ENCODE results near the gene GPR149.
"Not testable (repeated sequence)": the region's sequence is repeated elsewhere in the genome, so short reads cannot be mapped to it uniquely, and the experiment has no call there.

GPR149 gene, protein sequence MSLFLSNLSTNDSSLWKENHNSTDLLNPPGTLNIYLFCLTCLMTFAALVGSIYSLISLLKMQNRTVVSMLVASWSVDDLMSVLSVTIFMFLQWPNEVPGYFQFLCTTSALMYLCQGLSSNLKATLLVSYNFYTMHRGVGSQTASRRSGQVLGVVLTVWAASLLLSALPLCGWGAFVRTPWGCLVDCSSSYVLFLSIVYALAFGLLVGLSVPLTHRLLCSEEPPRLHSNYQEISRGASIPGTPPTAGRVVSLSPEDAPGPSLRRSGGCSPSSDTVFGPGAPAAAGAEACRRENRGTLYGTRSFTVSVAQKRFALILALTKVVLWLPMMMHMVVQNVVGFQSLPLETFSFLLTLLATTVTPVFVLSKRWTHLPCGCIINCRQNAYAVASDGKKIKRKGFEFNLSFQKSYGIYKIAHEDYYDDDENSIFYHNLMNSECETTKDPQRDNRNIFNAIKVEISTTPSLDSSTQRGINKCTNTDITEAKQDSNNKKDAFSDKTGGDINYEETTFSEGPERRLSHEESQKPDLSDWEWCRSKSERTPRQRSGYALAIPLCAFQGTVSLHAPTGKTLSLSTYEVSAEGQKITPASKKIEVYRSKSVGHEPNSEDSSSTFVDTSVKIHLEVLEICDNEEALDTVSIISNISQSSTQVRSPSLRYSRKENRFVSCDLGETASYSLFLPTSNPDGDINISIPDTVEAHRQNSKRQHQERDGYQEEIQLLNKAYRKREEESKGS

DNA sequence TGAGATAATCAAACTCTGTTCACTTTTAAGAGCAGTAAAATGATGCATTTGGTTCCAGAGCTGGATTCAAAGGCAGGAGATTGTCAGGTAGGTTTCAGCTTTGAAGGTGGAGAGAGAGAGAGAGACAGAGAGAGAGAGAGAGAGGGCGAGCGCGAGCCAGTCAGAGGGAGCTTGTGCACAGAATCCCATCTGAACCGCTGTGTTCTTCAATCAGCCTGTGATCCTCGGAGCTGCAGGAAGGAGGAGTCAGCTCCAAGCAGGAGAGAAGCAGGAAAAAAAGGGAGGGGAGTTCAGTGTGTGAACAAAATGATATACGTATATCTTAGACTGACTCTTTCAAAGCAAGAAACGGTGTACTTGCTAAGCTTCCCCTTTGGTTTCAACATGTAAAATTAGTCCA is at the start of gene GPR149:
GPR149 (minus strand) TSS at position 177 of the 400 bp plus-strand sequence. CDS start 575 bp downstream, outside the sequence.
- DNase-seq (ENCODE audit: low read depth in 2 of 2): no peak

DNA sequence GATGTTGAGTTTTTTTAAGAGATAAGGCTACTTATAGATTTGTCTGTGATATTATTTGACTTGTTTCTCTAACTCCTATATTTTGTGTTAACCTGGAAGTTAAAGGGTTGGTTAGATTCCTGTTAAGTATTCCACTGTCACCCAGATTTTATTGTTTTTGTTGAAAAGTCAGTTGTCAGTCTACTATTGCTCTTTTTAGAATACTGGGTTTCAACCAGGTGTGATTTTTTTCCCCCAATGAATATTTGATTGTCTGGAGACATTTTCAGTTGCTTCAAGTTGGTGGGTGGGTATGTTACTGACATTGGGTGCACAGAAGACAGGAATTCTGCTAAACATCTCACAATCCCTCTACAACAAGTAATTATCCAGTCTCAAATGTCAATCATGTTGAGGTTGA is 43.8 kb upstream of the GPR149 start:
- DNase-seq (ENCODE audit: low read depth in 2 of 2): no peak

DNA sequence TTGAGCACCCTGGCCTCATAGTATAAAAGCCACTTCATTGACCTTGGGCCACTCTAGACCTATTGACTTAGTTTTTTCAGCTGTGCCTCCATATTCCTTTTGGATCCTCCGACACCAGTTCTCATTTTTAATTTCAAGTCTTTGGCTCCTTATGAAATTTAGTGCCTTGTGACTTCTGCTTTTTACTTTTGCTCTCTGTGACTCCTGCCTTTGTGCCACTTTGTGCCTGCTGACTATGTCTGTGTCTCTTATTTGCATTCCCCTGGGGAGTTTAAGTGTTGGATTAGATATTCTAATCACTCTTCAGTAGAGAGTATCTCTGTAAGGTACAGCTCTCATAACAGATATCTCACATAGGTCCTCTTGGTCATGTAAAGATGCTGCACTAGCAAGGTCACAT is 39.6 kb upstream of the GPR149 start:
- DNase-seq (ENCODE audit: low read depth in 2 of 2): no peak

DNA sequence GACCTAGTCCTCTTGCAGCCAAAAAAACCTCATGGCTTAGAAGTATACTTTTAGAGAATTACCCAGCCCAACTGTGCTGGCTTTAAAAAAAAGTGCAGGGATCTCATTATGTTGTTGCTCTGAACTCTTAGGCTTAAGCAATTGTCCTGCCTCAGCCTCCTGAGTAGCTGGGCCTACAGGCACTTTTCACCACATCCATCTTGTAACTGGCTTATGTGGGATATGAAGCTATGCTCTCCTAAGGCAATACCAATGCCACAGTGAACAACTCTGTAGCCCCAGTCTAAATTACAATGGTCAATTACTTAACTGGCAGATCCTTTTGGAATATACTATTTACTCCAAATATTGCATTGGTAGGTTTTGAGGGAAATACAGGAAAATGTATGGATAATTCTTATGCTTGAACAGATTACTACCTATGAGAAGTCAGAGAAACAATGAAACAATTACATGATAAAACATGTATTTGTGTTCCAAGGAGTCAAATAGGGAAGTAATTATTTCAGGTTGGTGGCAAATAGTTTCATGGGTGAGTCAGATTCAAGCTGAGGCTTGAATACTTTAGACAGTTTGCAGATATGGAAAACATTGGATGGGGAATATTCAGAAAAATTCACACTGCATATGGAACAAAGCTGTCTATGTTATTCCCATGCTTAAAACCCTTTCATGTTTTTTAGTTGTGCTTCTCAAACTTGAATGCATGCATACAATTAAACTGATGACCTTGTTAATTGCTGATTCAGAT is 34.6 kb upstream of the GPR149 start:
- no peak for DNase-seq (ENCODE audit: low read depth in 2 of 2)

DNA sequence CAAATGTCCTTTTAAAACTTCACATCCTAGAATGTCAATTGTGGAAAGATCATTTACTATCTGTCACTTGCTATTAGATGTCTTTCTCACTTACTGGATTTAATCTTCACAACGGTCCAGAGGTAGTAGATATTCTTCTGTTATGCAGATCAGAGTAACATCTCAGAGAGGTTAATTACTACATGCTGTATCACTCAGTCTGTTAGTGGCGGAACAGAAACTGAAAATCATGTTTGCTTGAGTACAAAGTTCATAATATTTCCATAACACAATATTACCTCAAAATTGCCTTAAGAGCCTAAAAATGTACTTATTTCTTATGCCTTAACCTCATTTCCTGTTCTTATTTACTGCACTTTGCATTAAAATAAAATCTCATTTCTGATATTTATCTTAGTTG is 28.6 kb upstream of the GPR149 start:
- DNase-seq (ENCODE audit: low read depth in 2 of 2): no peak

DNA sequence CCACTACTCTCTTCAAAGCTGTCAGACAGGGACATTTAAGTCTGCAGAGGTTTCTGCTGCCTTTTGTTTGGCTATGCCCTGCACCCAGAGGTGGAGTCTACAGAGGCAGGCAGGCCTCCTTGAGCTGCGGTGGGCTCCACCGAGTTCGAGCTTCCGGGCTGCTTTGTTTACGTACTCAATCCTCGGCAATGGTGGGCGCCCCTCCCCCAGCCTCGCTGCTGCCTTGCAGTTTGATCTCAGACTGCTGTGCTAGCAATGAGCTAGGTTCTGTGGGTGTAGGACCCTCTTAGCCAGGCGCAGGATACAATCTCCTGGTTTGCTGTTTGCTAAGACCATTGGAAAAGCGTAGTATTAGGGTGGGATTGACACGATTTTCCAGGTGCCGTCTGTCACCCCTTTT is 9.1 kb upstream of the GPR149 start:
- not testable (repeated sequence) for DNase-seq (ENCODE audit: low read depth in 2 of 2)

DNA sequence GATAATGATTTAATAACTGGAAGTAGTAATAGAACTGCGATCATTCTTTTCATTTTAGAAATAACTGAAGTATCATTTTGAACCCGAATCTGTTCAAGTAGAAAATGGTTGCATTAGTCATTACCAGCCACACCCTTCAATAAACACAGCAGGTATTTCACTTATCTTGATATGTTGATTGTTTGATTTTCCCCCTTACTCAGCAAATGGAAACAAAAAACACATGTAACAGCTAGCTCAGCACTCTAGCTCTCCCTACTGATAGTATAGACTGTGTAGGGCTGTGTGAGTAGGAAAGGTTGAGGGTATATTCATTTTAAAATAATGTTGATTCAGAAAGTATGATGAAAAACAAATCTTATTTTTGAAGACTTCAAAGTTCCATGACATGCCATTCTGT is 1.1 kb upstream of the GPR149 start:
- DNase-seq (ENCODE audit: low read depth in 2 of 2): no peak

DNA sequence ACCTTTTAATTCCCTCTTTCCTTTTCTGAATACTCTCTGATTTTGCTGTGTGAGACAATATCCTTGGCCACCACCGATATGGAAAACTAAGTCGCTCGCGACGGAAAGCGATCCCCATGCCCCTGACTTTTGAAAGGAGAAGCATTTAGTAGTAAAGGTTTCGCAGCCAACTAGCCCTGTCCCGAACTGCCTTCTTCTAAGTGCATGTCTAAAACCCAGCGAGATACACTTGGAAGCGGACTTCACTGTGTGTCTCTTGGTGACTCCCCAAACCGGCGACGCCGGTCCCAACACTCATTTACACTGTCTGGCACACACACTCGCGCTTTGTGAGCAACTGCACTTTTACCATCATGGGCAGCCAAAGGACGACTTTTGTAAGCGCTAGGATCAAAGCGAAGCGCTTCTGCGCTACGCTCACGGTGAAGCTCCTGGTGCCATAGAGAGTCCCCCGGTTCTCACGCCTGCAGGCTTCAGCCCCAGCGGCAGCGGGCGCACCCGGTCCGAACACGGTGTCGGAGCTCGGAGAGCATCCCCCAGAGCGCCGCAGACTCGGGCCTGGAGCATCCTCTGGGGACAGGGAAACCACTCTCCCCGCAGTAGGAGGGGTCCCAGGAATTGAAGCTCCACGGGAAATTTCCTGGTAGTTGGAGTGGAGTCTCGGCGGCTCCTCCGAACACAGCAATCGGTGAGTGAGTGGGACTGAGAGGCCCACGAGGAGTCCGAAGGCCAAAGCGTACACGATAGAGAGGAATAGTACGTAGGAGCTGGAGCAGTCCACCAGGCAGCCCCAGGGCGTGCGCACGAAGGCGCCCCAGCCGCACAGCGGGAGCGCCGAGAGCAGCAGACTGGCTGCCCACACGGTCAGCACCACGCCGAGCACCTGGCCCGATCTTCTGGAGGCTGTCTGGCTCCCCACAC is 1.4 kb downstream of the GPR149 start:
- DNase-seq (ENCODE audit: low read depth in 2 of 2): no peak

DNA sequence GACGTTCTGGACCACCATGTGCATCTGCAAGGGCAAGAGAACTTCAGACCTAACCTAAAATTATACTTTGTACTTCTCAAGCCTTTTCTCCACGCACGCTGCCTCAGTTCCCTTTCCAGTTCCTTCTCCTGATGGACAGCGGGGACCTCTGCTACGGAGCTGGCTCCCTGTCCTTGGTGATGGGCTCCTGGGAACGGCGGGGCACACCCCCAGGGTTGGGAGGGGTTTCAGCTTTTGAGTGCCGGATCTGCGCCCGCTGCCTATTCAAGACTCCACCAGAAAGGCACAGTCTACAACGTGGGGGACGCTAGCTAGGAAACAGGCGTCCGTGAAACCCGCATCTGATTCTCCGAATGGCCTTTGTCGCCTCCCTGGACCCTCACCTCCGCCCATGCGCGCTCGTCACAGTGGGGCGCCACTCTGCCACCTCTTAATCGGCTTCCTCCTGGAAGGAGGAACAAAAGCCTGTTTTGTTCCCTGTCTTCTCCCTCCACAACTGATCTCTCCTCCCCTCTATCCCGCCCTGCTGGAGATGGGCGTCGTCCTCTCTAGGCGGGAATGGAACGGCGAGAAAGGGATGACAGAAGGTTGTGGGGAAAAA is 2.2 kb downstream of the GPR149 start:
- no peak for DNase-seq (ENCODE audit: low read depth in 2 of 2)

DNA sequence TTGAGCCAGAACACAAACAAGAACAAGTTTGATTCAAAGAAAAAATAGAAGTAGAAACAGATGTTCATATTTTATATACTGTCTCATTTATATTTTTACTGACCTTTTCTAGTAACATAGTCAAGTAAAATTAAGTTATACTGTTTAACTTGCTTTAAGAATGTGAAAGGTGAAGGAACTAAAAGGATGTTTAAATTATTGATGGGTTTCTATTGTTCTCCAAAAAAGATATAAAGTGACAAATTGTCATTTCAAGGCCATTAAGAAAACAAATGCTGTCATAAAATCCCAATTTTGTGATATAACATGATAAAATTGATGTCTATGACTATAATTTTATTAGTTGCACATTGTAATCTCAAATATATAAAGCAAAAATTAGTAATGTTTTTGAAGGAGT is 7.3 kb downstream of the GPR149 start:
- no peak for DNase-seq (ENCODE audit: low read depth in 2 of 2)

DNA sequence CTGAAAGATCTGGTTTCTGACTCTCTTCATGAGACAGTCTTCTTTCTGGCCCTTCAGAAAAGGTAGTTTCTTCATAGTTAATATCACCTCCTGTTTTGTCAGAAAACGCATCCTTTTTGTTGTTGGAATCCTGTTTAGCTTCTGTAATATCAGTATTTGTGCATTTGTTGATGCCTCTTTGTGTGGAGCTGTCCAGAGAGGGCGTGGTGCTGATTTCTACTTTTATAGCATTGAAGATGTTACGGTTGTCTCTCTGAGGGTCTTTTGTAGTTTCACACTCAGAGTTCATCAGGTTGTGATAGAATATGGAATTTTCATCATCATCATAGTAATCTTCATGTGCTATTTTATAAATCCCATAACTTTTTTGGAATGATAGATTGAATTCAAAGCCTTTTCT is 8.9 kb downstream of the GPR149 start:
- no peak for DNase-seq (ENCODE audit: low read depth in 2 of 2)

DNA sequence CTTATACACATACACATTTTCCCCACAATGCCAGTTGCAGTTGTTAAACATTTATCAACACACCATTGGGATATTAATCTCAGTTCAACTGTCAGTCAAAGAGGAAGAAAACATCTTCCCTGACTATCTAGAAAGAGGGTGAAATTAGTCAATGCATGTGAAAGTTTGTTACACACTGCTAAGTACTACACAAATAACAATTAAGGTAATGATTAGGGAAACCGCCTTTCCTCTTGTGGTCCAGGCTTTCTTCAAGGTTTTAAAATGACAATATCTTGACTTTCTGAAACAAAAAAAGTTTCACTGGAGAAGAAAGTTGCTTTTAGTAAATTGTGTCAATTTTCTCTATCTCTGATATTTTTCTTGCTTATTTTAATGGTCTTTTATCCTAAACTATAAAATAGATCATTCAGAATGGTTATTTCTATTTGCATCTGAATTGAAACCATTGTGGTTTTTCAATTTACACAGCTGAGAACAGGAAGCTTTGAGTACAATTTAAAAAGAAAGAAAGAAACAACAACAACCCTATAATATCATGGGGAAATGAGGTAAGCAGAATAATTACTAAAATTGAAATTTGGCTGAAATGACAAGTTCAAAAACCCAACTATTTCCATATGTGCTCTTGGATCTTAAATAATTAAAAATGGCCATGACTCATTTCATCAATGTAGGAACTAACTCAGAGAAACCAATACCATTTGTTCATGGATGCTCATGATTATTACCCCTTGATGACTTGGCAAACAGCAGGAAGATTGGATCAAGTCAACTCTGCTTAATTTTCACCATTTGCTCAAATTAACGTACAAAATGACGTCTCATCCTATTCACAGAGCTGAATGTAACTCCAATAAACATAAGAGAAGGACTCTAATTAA is 31.7 kb downstream of the GPR149 start:
- no peak for DNase-seq (ENCODE audit: low read depth in 2 of 2)

DNA sequence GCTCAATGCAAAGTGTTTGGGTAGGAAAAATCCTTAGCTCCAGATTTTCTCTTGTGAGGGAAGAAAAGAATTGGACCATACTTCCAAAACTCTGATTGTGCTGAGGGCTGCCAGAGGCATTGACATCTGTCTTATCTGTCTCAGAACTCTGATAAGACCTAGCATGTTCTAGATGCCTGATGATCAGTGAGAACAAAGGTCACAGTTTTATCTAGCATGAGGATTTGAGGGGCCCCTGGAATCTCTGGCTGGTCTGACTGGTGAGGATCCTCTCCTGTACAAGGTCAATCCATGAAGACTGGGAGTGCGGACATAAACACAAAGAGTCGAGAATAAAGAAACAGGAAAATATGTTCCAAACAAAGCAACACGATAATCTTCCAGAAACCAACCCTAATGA is 40.1 kb downstream of the GPR149 start:
- no peak for DNase-seq (ENCODE audit: low read depth in 2 of 2)

DNA sequence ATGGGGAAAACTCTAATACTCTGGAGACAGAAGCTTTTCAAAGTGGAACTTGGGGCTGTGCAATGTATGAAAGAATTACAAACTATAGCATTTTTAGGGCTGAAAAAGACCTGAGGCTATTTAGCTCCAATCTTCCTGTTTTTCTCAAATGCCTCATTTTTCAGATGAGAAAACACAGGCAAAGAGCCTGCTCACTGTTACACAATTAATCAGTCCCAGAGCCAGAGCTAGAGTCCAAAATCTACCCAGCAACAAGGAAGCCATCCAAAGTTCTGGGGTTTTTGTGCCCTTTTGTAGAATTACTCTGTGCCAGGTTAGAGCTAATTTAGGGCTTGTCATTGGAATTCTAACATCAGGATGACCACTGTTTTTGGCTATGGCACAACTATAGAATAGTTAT is 45.5 kb downstream of the GPR149 start:
- DNase-seq (ENCODE audit: low read depth in 2 of 2): no peak

DNA sequence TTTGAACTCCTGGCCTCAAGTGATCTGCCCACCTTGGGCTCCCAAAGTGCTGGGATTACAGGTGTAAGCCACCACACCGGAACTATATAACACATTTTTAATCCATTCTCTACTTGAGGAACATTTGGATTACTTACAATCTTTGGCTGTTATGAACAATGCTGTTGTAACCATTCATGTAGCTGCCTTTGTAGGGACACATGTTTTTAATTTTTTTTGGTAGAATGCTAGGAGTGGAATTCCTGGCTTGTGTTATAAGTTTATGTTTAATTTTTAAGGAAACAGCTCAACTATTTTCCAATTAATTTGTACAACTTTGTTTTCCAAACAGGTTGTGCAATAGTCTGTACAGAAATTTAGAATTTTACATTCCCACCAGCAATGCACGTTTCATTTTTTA is 51.7 kb downstream of the GPR149 start:
- no peak for DNase-seq (ENCODE audit: low read depth in 2 of 2)

DNA sequence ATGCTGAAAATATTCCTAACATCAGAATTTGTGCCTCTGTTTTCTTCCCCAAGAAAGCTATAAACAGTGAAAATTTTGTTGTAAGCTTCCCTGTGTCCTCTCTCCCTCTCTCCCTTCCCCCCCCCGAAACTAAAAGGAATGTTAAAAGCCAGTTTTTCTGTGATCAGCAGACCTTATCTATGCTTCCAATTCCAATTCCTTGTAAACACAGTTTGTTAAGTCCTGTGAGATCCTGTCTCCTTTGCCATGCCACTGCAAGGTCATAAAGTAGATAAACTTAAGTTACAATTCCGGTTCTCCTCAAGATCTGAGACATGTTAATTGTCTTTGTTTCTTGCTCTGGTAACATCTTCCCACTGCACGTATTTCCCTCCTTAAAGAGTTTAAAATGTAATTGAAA is 62.8 kb downstream of the GPR149 start:
- DNase-seq (ENCODE audit: low read depth in 2 of 2): no peak

DNA sequence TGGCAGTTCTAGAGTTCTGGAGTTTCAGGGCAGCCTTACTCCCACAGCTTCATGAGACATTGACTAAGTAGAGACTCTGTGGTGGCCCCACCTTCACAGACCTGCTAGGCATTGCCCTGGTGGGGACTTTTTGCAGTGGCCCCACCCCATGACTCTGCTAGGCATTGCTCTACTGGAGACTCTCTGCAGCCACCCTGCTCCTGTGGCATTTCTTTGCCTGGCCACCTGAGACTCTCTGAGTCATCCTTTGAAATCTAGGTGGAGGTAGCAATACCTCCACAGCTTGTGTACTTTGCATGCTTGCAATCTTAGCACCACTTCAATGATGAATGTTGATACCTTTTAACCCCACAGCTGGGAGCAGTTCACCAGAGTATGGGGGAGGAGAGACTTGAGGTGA is 65.1 kb downstream of the GPR149 start:
- no peak for DNase-seq (ENCODE audit: low read depth in 2 of 2)

DNA sequence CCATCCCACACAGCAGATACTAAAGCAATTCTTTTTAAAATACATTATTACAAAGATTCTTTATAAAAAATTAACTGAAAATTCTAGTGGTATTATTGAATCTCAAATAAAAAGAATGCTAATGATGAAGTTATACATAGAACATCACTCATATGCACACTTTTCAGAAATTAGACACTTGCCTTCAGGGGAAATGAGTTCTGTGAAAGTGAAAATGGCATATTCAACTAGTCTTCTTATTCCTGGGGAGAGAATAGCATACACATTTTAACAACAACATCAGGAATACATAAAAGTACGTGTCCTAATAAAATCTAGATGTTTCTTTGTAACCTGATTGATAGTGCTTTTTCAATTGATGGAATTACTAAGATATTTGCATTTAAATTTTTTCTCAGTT is 68.9 kb downstream of the GPR149 start:
- DNase-seq (ENCODE audit: low read depth in 2 of 2): no peak

DNA sequence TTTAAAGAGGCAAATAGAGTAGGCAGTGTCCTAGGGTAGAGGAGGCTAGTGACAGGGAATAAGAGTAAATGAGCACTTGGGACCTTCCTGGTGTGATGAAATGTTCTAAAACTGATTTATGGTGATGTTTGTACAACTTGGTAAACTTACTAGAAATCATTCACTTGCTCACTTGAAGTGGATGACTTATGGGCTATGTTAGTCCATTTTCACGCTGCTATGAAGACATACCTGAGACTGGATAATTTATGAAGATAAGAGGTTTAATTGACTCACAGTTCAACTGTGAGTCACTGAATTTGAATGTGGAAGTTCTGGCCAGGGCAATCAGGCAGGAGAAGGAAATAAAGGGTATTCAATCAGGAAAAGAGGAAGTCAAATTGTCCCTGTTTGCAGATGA is 74.0 kb downstream of the GPR149 start:
- no peak for DNase-seq (ENCODE audit: low read depth in 2 of 2)

DNA sequence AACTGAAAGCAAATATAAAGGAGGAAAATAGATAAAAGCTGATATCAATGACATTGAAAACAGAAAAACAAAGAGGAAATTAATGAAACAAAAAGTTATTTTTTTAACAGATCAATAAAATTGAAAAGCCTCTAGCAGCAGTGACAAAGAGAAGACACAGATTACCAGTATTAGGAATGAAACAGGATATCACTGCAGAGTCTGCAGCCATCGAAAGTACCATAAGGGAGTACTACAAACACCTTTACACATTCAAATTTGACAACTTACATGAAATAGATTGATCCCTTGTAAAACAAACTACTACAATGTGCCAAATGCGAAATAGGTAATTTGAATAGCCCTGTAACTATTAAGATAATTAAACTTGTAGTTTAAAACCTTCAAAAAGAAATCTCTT is 80.8 kb downstream of the GPR149 start:
- DNase-seq (ENCODE audit: low read depth in 2 of 2): no peak

Data from stimulated activated CD8-positive, alpha-beta memory T cell treated with anti-CD3 and anti-CD28 coated beads, Interleukin-2, amount 100 ng/mL, for 1 hour (primary cell).